HCEC 1CT (cell line): ENCODE data around the gene IFITM5.
"Not testable (repeated sequence)": the region's sequence is repeated elsewhere in the genome, so short reads cannot be mapped to it uniquely, and the experiment has no call there.

ENCODE experiments used
- DNase-seq: peaks from one replicate; pipeline ENCODE4 v3.0.0-alpha.2; 2017

Gene IFITM5

GRCh38 chr11:299081-299891 is at the start of gene IFITM5:
Gene IFITM5 (minus strand): TSS chr11:299526. CDS start chr11:299490, 36 bp downstream.
- no peak for DNase-seq

GRCh38 chr11:346529-346928 is 47.2 kb upstream of the IFITM5 start:
- DNase-seq: no peak

GRCh38 chr11:344836-345578 is 45.7 kb upstream of the IFITM5 start:
- DNase-seq: no peak

- DNase-seq: no peak
These were observed 43.0 kb upstream of the IFITM5 start for GRCh38 chr11:342328-342727.

- DNase-seq: no peak
These were observed 41.5 kb upstream of the IFITM5 start for GRCh38 chr11:340539-341512.

GRCh38 chr11:339963-340362 is 40.6 kb upstream of the IFITM5 start:
- DNase-seq: no peak

GRCh38 chr11:337711-338110 is 38.4 kb upstream of the IFITM5 start:
- no peak for DNase-seq

GRCh38 chr11:336659-337198 is 37.4 kb upstream of the IFITM5 start:
- no peak for DNase-seq

- no peak for DNase-seq
These were observed 36.7 kb upstream of the IFITM5 start for GRCh38 chr11:335779-336658.

GRCh38 chr11:334264-334994 is 35.1 kb upstream of the IFITM5 start:
- no peak for DNase-seq

- DNase-seq: not testable (repeated sequence)
These were observed 34.4 kb upstream of the IFITM5 start for GRCh38 chr11:333616-334263.

- no peak for DNase-seq
These were observed 33.5 kb upstream of the IFITM5 start for GRCh38 chr11:332651-333480.

- no peak for DNase-seq
These were observed 32.2 kb upstream of the IFITM5 start for GRCh38 chr11:331358-332060.

GRCh38 chr11:330694-331357 is 31.5 kb upstream of the IFITM5 start:
- no peak for DNase-seq

GRCh38 chr11:330307-330693 is 31.0 kb upstream of the IFITM5 start:
- no peak for DNase-seq

- no peak for DNase-seq
These were observed 30.5 kb upstream of the IFITM5 start for GRCh38 chr11:329886-330253.

GRCh38 chr11:328516-329100 is 29.3 kb upstream of the IFITM5 start:
- not testable (repeated sequence) for DNase-seq

GRCh38 chr11:328012-328411 is 28.7 kb upstream of the IFITM5 start:
- no peak for DNase-seq
